GM19099 (cell line): ENCODE measurements around the gene C1QL1.

Experiments
- POLR2A ChIP-seq: IDR thresholded peaks from 3 replicates; pipeline ENCODE4 v1.6.1; 2011; ENCODE audit warnings: low read depth; ENCODE audit not compliant: insufficient read length; ENCODE audit errors: extremely low read depth

Gene C1QL1

DNA sequence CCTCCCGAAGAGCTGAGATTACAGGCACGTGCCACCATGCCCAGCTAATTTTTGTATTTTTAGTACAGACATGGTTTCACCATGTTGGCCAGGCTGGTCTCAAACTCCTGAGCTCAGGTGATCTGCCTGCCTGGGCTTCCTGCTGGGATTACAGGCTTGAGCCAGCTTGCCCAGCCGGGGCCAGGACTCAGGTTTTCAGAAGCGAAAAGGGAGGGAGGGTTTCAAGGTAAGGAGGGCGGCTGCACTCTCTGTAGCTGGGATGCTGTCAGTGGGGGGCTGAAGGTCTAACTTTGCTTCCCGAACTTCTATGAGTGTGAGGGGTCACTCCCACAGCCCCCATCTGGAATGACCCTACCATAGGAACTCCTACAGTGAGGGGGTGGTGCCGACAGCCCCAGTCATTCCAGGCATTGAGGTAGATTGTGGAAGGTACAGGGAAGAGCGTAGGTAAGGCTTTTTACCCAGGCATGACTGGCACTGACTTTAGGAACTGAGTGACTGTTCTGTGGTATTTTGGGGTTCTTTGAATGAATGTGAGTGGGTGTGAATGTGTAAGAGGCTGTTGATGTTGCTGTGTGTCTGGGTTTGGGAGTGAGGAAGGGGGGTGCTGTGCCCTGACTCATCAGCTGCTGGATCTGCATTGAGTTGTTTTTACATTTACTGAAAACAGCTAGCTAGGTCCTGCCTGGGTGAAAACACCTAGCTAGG is 3.8 kb upstream of the C1QL1 start:
- TF ChIP-seq POLR2A: no peak

GRCh38 chr17:44970136-44970741 is 2.1 kb upstream of the C1QL1 start:
- TF ChIP-seq POLR2A: no peak

DNA sequence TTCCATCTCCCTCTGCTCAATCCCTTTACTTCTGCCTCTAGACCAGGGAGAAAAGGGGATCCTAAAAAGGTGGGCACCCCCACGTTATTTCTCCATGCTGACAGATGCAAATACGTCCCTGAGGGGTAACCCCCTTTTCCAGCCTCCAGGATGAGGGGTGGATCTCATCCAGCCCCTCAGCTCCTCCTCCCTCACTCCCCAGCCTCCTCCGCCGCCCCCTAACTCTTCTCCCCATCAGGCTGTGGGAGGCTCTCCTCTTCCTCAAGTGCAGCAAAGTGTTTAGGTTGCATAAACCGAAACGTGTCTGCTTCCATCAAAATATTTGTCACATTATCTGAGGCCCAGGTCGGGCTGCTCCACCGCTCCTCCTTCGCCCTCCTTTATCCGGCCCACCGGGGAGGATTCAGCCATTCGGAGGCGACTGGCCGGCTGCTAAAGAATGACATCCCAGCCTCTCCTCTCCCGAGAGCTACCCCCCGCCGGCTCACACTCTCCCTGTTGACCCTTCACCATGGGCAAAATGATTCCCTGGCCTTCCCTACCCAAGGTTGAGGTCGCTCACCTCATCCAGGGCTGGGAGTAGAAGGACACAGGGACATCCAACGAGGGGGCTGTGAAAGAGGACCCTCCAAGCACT is 1.2 kb upstream of the C1QL1 start:
- no peak for TF ChIP-seq POLR2A

- TF ChIP-seq POLR2A: no peak
Observed at GRCh38 chr17:44967907-44968224, 237 bp downstream of the C1QL1 start.

GRCh38 chr17:44967026-44967906 is 837 bp downstream of the C1QL1 start:
- TF ChIP-seq POLR2A: no peak

DNA sequence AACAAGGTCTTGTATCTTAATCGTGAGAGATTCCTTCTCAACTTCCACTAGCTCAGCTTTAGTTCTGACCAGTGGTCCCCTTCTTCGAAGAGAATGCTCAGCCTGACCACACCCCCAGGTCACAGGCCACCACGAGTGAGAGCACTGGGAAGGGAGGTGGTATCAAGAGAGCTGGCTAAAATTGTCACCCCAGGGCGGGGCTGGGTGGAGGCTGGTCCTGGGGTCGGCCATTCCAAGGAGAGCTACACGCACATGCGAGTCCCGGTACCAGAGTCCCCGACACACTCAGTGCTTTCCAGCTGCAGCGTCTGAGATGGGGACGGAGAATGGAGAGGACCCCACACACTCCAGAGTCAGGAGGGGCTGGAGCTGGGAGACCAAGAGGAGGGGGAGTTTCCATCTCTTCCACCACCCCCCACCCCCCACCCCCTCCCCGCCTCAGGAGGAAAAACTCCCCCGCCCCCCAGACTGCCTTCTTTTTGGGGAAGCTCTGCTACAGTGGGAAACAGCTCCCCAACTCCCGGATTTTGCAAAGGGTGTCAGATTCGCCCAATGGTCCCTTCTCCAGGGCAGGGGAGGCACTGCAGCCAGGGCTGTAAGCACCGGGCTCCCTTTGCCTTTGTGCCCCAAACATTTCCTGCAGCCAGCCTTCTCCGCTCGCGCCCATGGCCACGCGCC is 1.6 kb downstream of the C1QL1 start:
- no peak for TF ChIP-seq POLR2A

GRCh38 chr17:44965481-44966234 is 2.4 kb downstream of the C1QL1 start:
- no peak for TF ChIP-seq POLR2A

GRCh38 chr17:44961921-44962350 is 6.2 kb downstream of the C1QL1 start:
- no peak for TF ChIP-seq POLR2A

GRCh38 chr17:44960691-44961090 is 7.4 kb downstream of the C1QL1 start:
- no peak for TF ChIP-seq POLR2A

GRCh38 chr17:44959821-44960531 is 8.1 kb downstream of the C1QL1 start:
- no peak for TF ChIP-seq POLR2A

GRCh38 chr17:44956998-44957981 is 10.8 kb downstream of the C1QL1 start:
- no peak for TF ChIP-seq POLR2A

- TF ChIP-seq POLR2A: no peak
Observed at GRCh38 chr17:44955674-44956425, 12.3 kb downstream of the C1QL1 start.
